Measurements from ENCODE around the gene ITIH1. TPM values are rescaled to one million over a fixed set of nuclear protein-coding genes. Genes with fewer than 3 reads are reported as not detected.

The ITIH1 gene
- total RNA-seq, 2 experiments from 2014 or later: not detected

- Histone ChIP-seq H3K4me3 (ENCODE audit: low read length) (no peak overlapping the region), H3K27ac (ENCODE audit: low read depth in 1 of 2, low read length in 2 of 2) (no peak overlapping the region), H3K36me3 (ENCODE audit: insufficient read depth, low read length) (no peaks in the 10 kb centered on the region), H3K27me3 (ENCODE audit: control insufficient read depth in 1 of 2, insufficient read depth in 2 of 2, low read length in 2 of 2) (no peaks in the 10 kb centered on the region), H3K4me1 (ENCODE audit: insufficient read depth, low read length) (no peaks in the 10 kb centered on the region), H3K9me3 (ENCODE audit: control insufficient read depth in 1 of 2, insufficient read depth in 1 of 2, low read length in 2 of 2) (no peaks in the 10 kb centered on the region)
- TF ChIP-seq, protein P1, sequence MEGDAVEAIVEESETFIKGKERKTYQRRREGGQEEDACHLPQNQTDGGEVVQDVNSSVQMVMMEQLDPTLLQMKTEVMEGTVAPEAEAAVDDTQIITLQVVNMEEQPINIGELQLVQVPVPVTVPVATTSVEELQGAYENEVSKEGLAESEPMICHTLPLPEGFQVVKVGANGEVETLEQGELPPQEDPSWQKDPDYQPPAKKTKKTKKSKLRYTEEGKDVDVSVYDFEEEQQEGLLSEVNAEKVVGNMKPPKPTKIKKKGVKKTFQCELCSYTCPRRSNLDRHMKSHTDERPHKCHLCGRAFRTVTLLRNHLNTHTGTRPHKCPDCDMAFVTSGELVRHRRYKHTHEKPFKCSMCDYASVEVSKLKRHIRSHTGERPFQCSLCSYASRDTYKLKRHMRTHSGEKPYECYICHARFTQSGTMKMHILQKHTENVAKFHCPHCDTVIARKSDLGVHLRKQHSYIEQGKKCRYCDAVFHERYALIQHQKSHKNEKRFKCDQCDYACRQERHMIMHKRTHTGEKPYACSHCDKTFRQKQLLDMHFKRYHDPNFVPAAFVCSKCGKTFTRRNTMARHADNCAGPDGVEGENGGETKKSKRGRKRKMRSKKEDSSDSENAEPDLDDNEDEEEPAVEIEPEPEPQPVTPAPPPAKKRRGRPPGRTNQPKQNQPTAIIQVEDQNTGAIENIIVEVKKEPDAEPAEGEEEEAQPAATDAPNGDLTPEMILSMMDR (IDR thresholded peaks at IDR 0.05): peak; percentile 39
- Mint-ChIP-seq H3K4me1 (ENCODE audit: low read depth) (no peaks in the 10 kb centered on the region), H3K27ac (no peak overlapping the region), H3K27me3 (no peaks in the 10 kb centered on the region), H3K9me3 (no peaks in the 10 kb centered on the region), H3K36me3 (ENCODE audit: low read depth) (no peaks in the 10 kb centered on the region), H3K4me3 (no peak overlapping the region)
- peak; percentile 37 for ATAC-seq (ENCODE audit: poor library complexity)
- POLR2A ChIA-PET: no interaction called here
- intact Hi-C loops (cut with DNase I, micrococcal nuclease): no loop called here
- CTCF ChIA-PET: no interaction called here
- DNase-seq: peak in 5 of 14 experiments; percentile 3 to 44 (median 23)
These were observed 21.6 kb downstream of the ITIH1 start for GRCh38 chr3:52798978-52799476.

DNA sequence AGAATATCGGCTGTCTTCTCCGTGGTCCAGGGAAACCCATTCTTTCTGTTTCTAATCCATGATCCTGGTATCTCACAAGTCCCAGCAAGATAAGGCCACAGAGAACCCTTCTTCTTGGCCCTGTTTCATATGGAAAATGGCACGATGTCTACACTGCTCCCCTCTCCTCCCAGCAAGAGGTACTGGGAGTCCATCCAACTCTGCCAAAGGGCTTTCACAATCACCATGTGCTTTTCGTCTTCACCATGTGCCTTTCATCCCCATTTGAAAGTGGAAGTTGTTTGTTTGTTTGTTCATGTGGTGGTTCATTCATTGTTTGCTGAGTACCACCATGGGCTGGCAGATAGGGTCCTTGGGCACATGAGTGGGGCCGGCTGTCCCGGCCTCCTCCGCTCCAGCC lies 22.7 kb downstream of the ITIH1 start:
- intact Hi-C loops (cut with DNase I, micrococcal nuclease): no loop called here
- H3K36me3 ChIP-seq (ENCODE audit: insufficient read depth, low read length): no peaks in the 10 kb centered on the region
- H3K27me3 ChIP-seq (ENCODE audit: control insufficient read depth in 1 of 2, insufficient read depth in 2 of 2, low read length in 2 of 2): no peaks in the 10 kb centered on the region
- Mint-ChIP-seq H3K9me3 (no peaks in the 10 kb centered on the region), H3K4me1 (ENCODE audit: low read depth) (no peaks in the 10 kb centered on the region), H3K27ac (no peak overlapping the region), H3K36me3 (ENCODE audit: low read depth) (no peaks in the 10 kb centered on the region), H3K27me3 (no peaks in the 10 kb centered on the region), H3K4me3 (no peak overlapping the region)
- ChIA-PET CTCF (no interaction called here), POLR2A (no interaction called here)
- no peak for ATAC-seq (ENCODE audit: poor library complexity)
- no peaks in the 10 kb centered on the region for H3K4me1 ChIP-seq (ENCODE audit: insufficient read depth, low read length)
- no peak overlapping the region for H3K4me3 ChIP-seq (ENCODE audit: low read length)
- no peak for DNase-seq
- H3K27ac ChIP-seq (ENCODE audit: low read depth in 1 of 2, low read length in 2 of 2): no peak overlapping the region
- TF ChIP-seq, protein P1 (IDR thresholded peaks at IDR 0.05): no peak
- no peaks in the 10 kb centered on the region for H3K9me3 ChIP-seq (ENCODE audit: control insufficient read depth in 1 of 2, insufficient read depth in 1 of 2, low read length in 2 of 2)

DNA sequence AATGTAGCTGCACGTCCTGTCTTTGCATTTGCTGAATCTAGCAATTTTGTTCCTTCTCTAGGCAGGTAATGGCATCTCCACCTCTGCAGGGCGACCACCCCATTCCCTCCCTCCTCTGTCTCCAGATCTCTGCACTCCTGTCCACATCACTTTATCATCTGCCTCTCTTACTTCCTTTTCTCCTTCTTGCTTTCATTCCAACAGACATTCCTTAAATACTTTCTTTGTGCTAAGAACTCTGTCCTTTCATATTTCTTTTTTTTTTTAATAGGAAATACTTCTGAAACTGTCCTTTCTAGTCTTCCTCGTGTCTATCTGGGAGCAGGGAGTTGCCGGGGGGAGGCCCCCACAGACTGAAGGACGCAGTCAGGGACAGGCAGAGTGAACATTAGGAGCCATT lies 24.4 kb downstream of the ITIH1 start:
- Mint-ChIP-seq H3K36me3 (ENCODE audit: low read depth) (no peaks in the 10 kb centered on the region), H3K27ac (no peak overlapping the region), H3K4me1 (ENCODE audit: low read depth) (no peaks in the 10 kb centered on the region), H3K27me3 (no peaks in the 10 kb centered on the region), H3K4me3 (no peak overlapping the region), H3K9me3 (no peaks in the 10 kb centered on the region)
- ATAC-seq (ENCODE audit: poor library complexity): no peak
- TF ChIP-seq, protein P1 (IDR thresholded peaks at IDR 0.05): no peak
- H3K27me3 ChIP-seq (ENCODE audit: control insufficient read depth in 1 of 2, insufficient read depth in 2 of 2, low read length in 2 of 2): no peaks in the 10 kb centered on the region
- intact Hi-C loops (cut with DNase I, micrococcal nuclease): no loop called here
- no peaks in the 10 kb centered on the region for H3K9me3 ChIP-seq (ENCODE audit: control insufficient read depth in 1 of 2, insufficient read depth in 1 of 2, low read length in 2 of 2)
- no peak overlapping the region for H3K4me3 ChIP-seq (ENCODE audit: low read length)
- no peaks in the 10 kb centered on the region for H3K4me1 ChIP-seq (ENCODE audit: insufficient read depth, low read length)
- POLR2A ChIA-PET: no interaction called here
- no peak overlapping the region for H3K27ac ChIP-seq (ENCODE audit: low read depth in 1 of 2, low read length in 2 of 2)
- H3K36me3 ChIP-seq (ENCODE audit: insufficient read depth, low read length): no peaks in the 10 kb centered on the region
- CTCF ChIA-PET: no interaction called here
- no peak for DNase-seq
